Kidney (tissue), 14 donors: ENCODE results near the gene TMCO4. TPM values are rescaled to one million over a fixed set of nuclear protein-coding genes. Genes with fewer than 3 reads are reported as not detected.
A peak's percentile ranks its signal among the peaks of the same experiment; 100 is the strongest.

ENCODE experiments used
- DNase-seq, 5 donors: peaks; one replicate each; pipeline ENCODE4 v3.0.0-alpha.2; 2013 to 2020
- FAIRE-seq: peaks from 2 replicates; lab custom pipeline; 2012; peaks lifted over from hg19 to GRCh38; lab: Jason Lieb, UNC
- H3K27ac ChIP-seq, 2 donors: one replicate each; pipeline ENCODE4 v1.7.0; 2013; ENCODE audit warnings: low read depth in 2 of 2, low read length in 2 of 2, inconsistent platforms in 1 of 2
- H3K27me3 ChIP-seq: one replicate; pipeline ENCODE4 v1.7.1; 2013; ENCODE audit warnings: low read length, inconsistent platforms; ENCODE audit not compliant: control insufficient read depth, insufficient read depth
- H3K36me3 ChIP-seq, 3 donors: one replicate each; pipeline versions ENCODE4 v1.7.0 to v1.7.1; 2013; ENCODE audit warnings: low read length in 3 of 3, control low read depth in 1 of 3, inconsistent platforms in 1 of 3; ENCODE audit not compliant: insufficient read depth in 3 of 3, control insufficient read depth in 2 of 3
- H3K4me1 ChIP-seq, 3 donors: one replicate each; pipeline versions ENCODE4 v1.7.0 to v1.7.1; 2013; ENCODE audit warnings: low read length in 3 of 3, inconsistent platforms in 1 of 3, low read depth in 1 of 3; ENCODE audit not compliant: control insufficient read depth in 2 of 3, insufficient read depth in 2 of 3
- H3K4me3 ChIP-seq, 3 donors: one replicate each; pipeline versions ENCODE4 v1.7.0 to v1.8.1; 2013; ENCODE audit warnings: low read length in 3 of 3, control low read depth in 1 of 3, inconsistent platforms in 1 of 3
- H3K9ac ChIP-seq, 3 donors: one replicate each; pipeline versions ENCODE4 v1.7.0 to v1.7.1; 2013; ENCODE audit warnings: low read length in 3 of 3, control low read depth in 1 of 3, inconsistent platforms in 1 of 3
- H3K9me3 ChIP-seq, 3 donors: one replicate each; pipeline versions ENCODE4 v1.7.0 to v1.7.1; 2013; ENCODE audit warnings: low read length in 3 of 3, control low read depth in 1 of 3, inconsistent platforms in 1 of 3; ENCODE audit not compliant: control insufficient read depth in 2 of 3, insufficient read depth in 1 of 3
- intact Hi-C: fragments of 100-400 bp; cut with DNase I; formaldehyde crosslinking; loops from one replicate; pipeline ENCODE4 v1.11.1; 2022
- polyA plus RNA-seq: library from polyadenylated mRNA; stranded (reverse); fragments of 350-450 nt; fragmentation: Illumina TruSeq; extraction: RNeasy Lipid Tissue Mini Kit (QIAGEN cat#74804); gene quantifications from one replicate; pipeline ENCODE4 v1.2.3, GENCODE V29; 2014; ENCODE audit warnings: low read depth, low replicate concordance; ENCODE audit not compliant: insufficient read depth
- total RNA-seq: library from RNA; stranded (reverse); fragmentation: NEBNext Ultra II Directional; extraction: Animal tissue kit (Norgen Biotek cat#: 25700); gene quantifications from one replicate; pipeline ENCODE4 v1.2.1, GENCODE V29; 2021
- TF ChIP-seq, protein P1 (sequence below): IDR thresholded peaks from 3 replicates; pipeline ENCODE4 v1.5.1; 2012; ENCODE audit warnings: mild to moderate bottlenecking, moderate library complexity, borderline replicate concordance; ENCODE audit not compliant: insufficient read depth; ENCODE audit errors: extremely low read depth
- donor health status: control.
- donor health status: control.
- donor health status: control.
- donor health status: control.
- donor health status: control.
- donor health status: DM: yes; HTN: yes; CAD: no.
- donor health status: Normal renal cell carcinoma (clear cell type).

The TMCO4 gene
- total and polyA plus RNA-seq, 2 donors from 2014 or later = 35.0 to 36.5 TPM

DNA sequence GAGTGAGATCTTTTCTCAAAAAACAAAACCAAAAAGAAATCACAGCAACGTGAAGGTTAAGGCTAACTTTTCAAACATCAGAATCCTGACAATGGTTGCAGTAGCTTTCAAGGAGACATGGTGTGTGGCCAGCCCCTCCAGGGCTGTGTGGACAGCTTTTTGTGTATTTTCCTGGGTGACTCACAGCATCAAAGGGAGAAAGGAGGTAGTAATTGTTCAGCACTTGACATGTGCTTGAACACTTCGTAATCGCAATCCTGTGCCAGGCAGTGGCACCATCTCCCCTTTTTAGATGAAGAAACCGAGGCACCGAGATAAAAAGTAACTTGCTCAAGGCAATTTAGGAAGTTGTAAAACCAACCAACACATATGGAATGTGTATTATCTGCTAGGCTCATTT is 145.3 kb downstream of the TMCO4 start:
- H3K27ac ChIP-seq = no peak overlapping the region
- TF ChIP-seq, protein P1, sequence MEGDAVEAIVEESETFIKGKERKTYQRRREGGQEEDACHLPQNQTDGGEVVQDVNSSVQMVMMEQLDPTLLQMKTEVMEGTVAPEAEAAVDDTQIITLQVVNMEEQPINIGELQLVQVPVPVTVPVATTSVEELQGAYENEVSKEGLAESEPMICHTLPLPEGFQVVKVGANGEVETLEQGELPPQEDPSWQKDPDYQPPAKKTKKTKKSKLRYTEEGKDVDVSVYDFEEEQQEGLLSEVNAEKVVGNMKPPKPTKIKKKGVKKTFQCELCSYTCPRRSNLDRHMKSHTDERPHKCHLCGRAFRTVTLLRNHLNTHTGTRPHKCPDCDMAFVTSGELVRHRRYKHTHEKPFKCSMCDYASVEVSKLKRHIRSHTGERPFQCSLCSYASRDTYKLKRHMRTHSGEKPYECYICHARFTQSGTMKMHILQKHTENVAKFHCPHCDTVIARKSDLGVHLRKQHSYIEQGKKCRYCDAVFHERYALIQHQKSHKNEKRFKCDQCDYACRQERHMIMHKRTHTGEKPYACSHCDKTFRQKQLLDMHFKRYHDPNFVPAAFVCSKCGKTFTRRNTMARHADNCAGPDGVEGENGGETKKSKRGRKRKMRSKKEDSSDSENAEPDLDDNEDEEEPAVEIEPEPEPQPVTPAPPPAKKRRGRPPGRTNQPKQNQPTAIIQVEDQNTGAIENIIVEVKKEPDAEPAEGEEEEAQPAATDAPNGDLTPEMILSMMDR = no peak
- H3K36me3 ChIP-seq = no peaks in the 10 kb centered on the region
- no peak overlapping the region for H3K4me3 ChIP-seq
- no peaks in the 10 kb centered on the region for H3K27me3 ChIP-seq
- intact Hi-C loops = loop anchor here (10.0 kb wide), 1 partner anchor 260 kb away; no protein-coding TSS in a partner anchor
- H3K4me1 ChIP-seq = peaks cover 0 to 7% (median 0%) of the 10 kb centered on the region in 3 donors
- H3K9me3 ChIP-seq = no peaks in the 10 kb centered on the region
- FAIRE-seq (no peak), DNase-seq (no peak)
- no peak overlapping the region for H3K9ac ChIP-seq

- intact Hi-C loops = loop anchor here (10.0 kb wide), 1 partner anchor 256 kb away; no protein-coding TSS in a partner anchor
- TF ChIP-seq, protein P1 = peak; percentile 81
- no peak for FAIRE-seq
Observed at GRCh38 chr1:19651141-19651737, 148.5 kb downstream of the TMCO4 start.

DNA sequence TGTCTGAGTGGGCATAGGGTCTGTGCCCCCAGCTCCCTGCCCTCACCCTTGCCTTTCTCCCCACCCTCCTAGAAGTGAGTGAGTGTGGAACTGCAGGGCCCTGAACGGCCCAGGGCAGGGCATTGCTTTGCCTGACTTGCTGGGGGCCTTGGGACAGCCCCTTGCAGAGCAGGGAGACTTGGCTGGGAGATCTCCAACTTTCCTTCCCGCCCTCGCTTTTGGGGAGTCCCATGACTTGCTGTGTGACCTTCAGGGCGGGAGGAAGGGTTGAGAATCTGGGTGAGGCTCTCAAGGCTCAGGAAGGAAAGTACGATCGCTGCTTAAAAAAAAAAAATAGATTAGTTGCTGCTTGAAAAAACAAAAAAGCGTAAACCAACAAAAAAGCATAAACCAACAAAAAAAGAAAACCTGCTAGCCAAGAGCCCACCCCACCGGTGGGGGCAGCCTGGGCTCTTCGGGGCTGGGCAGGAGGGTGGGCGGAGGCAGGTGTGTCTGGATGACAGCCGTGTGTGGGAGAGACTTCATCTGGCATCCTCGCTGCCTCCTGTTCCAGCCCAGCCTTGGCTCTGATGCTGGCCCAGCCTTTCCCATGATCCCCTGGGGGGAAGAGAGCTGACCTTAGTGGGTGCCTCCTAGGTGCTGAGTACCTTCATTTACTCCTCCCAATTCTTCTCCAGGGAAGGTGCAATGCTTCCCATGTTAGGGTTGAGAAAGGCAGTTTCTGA is 149.1 kb downstream of the TMCO4 start:
- no peak overlapping the region for H3K9ac ChIP-seq
- DNase-seq = peak in 3 of 5 donors; percentile 32 to 55 (median 55)
- FAIRE-seq = no peak
- no peaks in the 10 kb centered on the region for H3K9me3 ChIP-seq
- H3K27me3 ChIP-seq = no peaks in the 10 kb centered on the region
- intact Hi-C loops = loop anchor here (10.0 kb wide), 1 partner anchor 256 kb away; no protein-coding TSS in a partner anchor
- H3K36me3 ChIP-seq = no peaks in the 10 kb centered on the region
- TF ChIP-seq, protein P1 = no peak
- H3K4me1 ChIP-seq = peaks cover 0 to 12% (median 0%) of the 10 kb centered on the region in 3 donors
- no peak overlapping the region for H3K4me3 ChIP-seq
- peak overlapping the region; percentile 32 to 41 for H3K27ac ChIP-seq

More at GRCh38 chr1:19651141-19651737, 148.5 kb downstream of the TMCO4 start:
- Histone ChIP-seq H3K27me3 (no peaks in the 10 kb centered on the region), H3K4me3 (no peak overlapping the region), H3K36me3 (no peaks in the 10 kb centered on the region), H3K4me1 (peaks cover 0 to 7% (median 0%) of the 10 kb centered on the region in 3 donors), H3K9ac (no peak overlapping the region), H3K9me3 (no peaks in the 10 kb centered on the region), H3K27ac (peak overlapping the region in 1 of 2 donors; percentile 41)
- peak in 4 of 5 donors; percentile 63 to 86 (median 75) for DNase-seq
